Lung (tissue), 12 donors: ENCODE measurements around the gene HNRNPH2. TPM values are rescaled to one million over a fixed set of nuclear protein-coding genes. Genes with fewer than 3 reads are reported as not detected.

Experiments used
- ATAC-seq: fragments of 200-7000 bp; cut with Tn5 transposase; one replicate; pipeline ENCODE4 v1.9.1; 2020; ENCODE audit warnings: moderate number of reproducible peaks; ENCODE audit not compliant: insufficient read depth, low FRiP score
- DNase-seq, 3 donors: peaks; one replicate each; pipeline ENCODE4 v3.0.0-alpha.2; 2013 to 2017
- H3K27ac ChIP-seq, 2 donors: one replicate each; pipeline ENCODE4 v1.5.1; 2013; ENCODE audit warnings: mild to moderate bottlenecking in 2 of 2, moderate library complexity in 2 of 2, control low read depth in 1 of 2, inconsistent platforms in 1 of 2, low read depth in 1 of 2, low read length in 1 of 2
- H3K27me3 ChIP-seq, 3 donors: one replicate each; pipeline ENCODE4 v1.5.1; 2013; ENCODE audit warnings: low read length in 2 of 3; ENCODE audit not compliant: control insufficient read depth in 3 of 3, insufficient read depth in 3 of 3
- H3K36me3 ChIP-seq, 4 donors: one replicate each; pipeline ENCODE4 v1.5.1; 2013; ENCODE audit warnings: low read length in 4 of 4, mild to moderate bottlenecking in 1 of 4, moderate library complexity in 1 of 4; ENCODE audit not compliant: control insufficient read depth in 4 of 4, insufficient read depth in 4 of 4
- H3K4me1 ChIP-seq, 5 donors: one replicate each; pipeline ENCODE4 v1.5.1; 2013; ENCODE audit warnings: low read length in 5 of 5, mild to moderate bottlenecking in 2 of 5, moderate library complexity in 1 of 5; ENCODE audit not compliant: control insufficient read depth in 5 of 5, insufficient read depth in 5 of 5
- H3K4me3 ChIP-seq: one replicate; pipeline ENCODE4 v1.5.1; 2013; ENCODE audit warnings: mild to moderate bottlenecking, control low read depth, moderate library complexity
- H3K9ac ChIP-seq, 2 donors: one replicate each; pipeline ENCODE4 v1.5.1; 2013; ENCODE audit warnings: low read length in 2 of 2, control low read depth in 1 of 2; ENCODE audit not compliant: insufficient read depth in 1 of 2
- H3K9me3 ChIP-seq, 4 donors: one replicate each; pipeline ENCODE4 v1.5.1; 2013; ENCODE audit warnings: low read length in 3 of 4, mild to moderate bottlenecking in 1 of 4, moderate library complexity in 1 of 4; ENCODE audit not compliant: control insufficient read depth in 4 of 4, insufficient read depth in 3 of 4
- CTCF ChIP-seq: IDR thresholded peaks from 2 replicates; pipeline ENCODE4 v1.5.1; 2012; ENCODE audit warnings: mild to moderate bottlenecking; ENCODE audit errors: control extremely low read depth, extremely low read depth
- WGBS, 2 donors: extraction: QIAGEN DNeasy Blood & Tissue Kit; methylation state at CpG; one replicate each; pipeline ENCODE4 v1.1.7; 2013; 5-methylcytosine and 5-hydroxymethylcytosine counted together
- polyA plus RNA-seq, 2 donors: library from polyadenylated mRNA; stranded (reverse); fragments of 200-250 nt; gene quantifications; one replicate each; pipeline ENCODE4 v1.2.1, GENCODE V29; 2013
- total RNA-seq, 2 donors: library from RNA; depleted of rRNA in 1 of 2; stranded (reverse); fragments of >200 nt in 1 of 2; gene quantifications; one replicate each; pipeline ENCODE4 v1.2.1, GENCODE V29; 2014 to 2021
- donor health status: control.
- donor health status: control.
- donor health status: Bipolar disorder and iron deficiency.
- donor health status: healthy.
- donor health status: DM: yes; HTN: yes; CAD: no.

The HNRNPH2 gene
- total and polyA plus RNA-seq, 4 donors, result 38.0 to 102 (median 72.7) TPM

DNA sequence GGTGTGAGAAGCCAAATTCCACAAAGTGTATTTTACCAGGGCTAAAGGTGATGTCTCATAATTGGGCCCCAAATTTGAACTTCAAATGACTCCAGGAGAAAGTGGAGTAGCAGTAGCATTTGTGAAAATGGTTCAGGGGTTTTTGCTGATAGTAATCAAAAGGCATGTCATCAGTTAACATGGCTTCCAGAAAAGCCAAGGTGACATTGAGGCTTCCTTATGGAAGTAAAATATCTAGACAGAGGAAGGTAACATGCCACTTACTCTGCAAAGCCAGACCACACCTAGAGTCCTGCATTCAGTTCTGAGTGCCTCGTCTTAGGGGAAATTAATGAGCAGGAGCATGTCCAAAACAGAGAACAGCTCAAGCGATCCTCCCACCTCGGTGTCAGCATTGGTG lies 19.4 kb upstream of the HNRNPH2 start:
- Histone ChIP-seq H3K4me1 (peaks cover 0 to 9% (median 0%) of the 10 kb centered on the region in 5 donors), H3K9me3 (no peaks in the 10 kb centered on the region), H3K27ac (no peak overlapping the region), H3K27me3 (peaks cover 0 to 9% (median 0%) of the 10 kb centered on the region in 3 donors), H3K9ac (no peak overlapping the region), H3K4me3 (no peak overlapping the region), H3K36me3 (peaks cover 0 to 4% (median 0%) of the 10 kb centered on the region in 4 donors)
- no peak for ATAC-seq
- no peak for TF ChIP-seq CTCF
- WGBS, 2 donors, result 87 to 89% methylated on average over 3 of the region's 3 CpGs
- DNase-seq, result no peak

DNA sequence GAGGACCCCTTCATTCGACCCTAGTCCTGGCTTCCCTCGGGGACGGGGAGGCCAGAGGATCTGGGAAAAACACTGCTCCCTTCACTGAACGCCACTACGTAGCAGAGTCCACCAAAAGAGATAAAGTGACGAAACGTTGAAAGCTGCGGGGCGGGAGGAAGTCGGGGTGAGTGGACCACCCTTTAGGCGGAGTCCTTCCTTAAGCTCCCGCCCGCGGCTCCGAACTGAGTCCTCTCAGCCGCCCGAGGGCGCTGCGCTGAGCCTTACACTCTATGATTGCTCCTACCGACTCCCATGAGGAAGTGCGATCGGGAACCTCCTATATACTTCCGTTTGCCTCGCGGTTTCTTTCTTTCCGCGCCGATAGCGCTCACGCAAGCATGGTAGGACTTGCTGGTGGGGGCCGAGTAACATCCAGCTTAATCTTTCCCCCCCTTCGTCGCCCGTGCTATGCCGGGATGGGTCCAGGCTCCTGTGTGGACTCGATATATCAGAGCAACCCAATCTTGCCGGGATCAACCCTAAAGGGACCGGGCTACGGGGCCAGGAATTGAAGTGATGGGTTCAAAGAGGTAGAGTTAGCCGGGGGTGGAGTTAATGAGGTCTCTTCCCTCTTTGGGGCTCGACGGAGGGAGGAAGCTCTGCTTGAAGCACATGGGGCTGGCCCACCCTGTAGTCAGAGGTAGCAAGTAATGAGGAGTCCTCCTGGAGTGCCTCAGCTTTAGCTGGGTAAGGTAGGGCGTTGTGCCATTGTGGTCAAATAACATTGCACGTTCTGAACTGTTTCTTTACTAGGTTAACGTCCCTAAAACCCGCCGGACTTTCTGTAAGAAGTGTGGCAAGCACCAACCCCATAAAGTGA lies 17.1 kb upstream of the HNRNPH2 start, which contains the start of gene RPL36A:
Gene RPL36A, plus strand, starts transcription at position 348 of the 862 bp plus-strand sequence. Its CDS starts 33 bp downstream, at position 381.
- peaks cover 0 to 4% (median 0%) of the 10 kb centered on the region in 4 donors for H3K36me3 ChIP-seq
- WGBS, 2 donors, result 0 to 33% methylated on average over 35 to 47 of the region's 47 CpGs
- ATAC-seq, result peak; percentile 85
- H3K27ac ChIP-seq, result peak within 1 kb of the TSS; percentile 50 to 73
- peak; percentile 91 to 96 (median 93) for DNase-seq
- H3K27me3 ChIP-seq, result peaks cover 0 to 9% (median 0%) of the 10 kb centered on the region in 3 donors
- H3K4me1 ChIP-seq, result peaks cover 0 to 9% (median 0%) of the 10 kb centered on the region in 5 donors
- peak within 1 kb of the TSS; percentile 60 for H3K4me3 ChIP-seq
- peak; percentile 39 for TF ChIP-seq CTCF
- H3K9ac ChIP-seq, result peak within 1 kb of the TSS; percentile 87 to 91
- no peaks in the 10 kb centered on the region for H3K9me3 ChIP-seq

GRCh38 chrX:101391831-101392230 lies 16.2 kb upstream of the HNRNPH2 start:
- DNase-seq (no peak), ATAC-seq (no peak)

More at GRCh38 chrX:101391831-101392230, 16.2 kb upstream of the HNRNPH2 start:
- Histone ChIP-seq H3K27ac (no peak overlapping the region), H3K4me1 (peaks cover 0 to 9% (median 0%) of the 10 kb centered on the region in 5 donors), H3K9me3 (no peaks in the 10 kb centered on the region), H3K27me3 (peaks cover 0 to 8% (median 0%) of the 10 kb centered on the region in 3 donors), H3K9ac (peak overlapping the region; percentile 87 to 91), H3K36me3 (peaks cover 0 to 4% (median under 1%) of the 10 kb centered on the region in 4 donors), H3K4me3 (peak overlapping the region; percentile 60)
- 32 to 52% methylated on average over 6 of the region's 6 CpGs for WGBS, 2 donors
- no peak for TF ChIP-seq CTCF
